BE2C (cell line): ENCODE measurements around the gene ADSS1.
"Not testable (repeated sequence)": the region's sequence is repeated elsewhere in the genome, so short reads cannot be mapped to it uniquely, and the experiment has no call there.

Source experiments
- DNase-seq: peaks from one replicate; pipeline ENCODE4 v3.0.0-alpha.2; 2020
- H3K27me3 ChIP-seq: fragments of 250-450 bp; sonication (Bioruptor Pico); 2 replicates; pipeline ENCODE4 v1.5.1; 2020; ENCODE audit warnings: mild to moderate bottlenecking
- H3K36me3 ChIP-seq: fragments of 250-450 bp; sonication (Bioruptor Pico); 2 replicates; pipeline ENCODE4 v1.5.1; 2020; ENCODE audit warnings: mild to moderate bottlenecking
- H3K4me1 ChIP-seq: fragments of 250-450 bp; sonication (Bioruptor Pico); 2 replicates; pipeline ENCODE4 v1.5.1; 2020
- H3K4me3 ChIP-seq: 2 replicates; pipeline ENCODE4 v1.5.1; 2011; ENCODE audit warnings: low read depth, low read length
- H3K9me3 ChIP-seq: fragments of 250-450 bp; sonication (Bioruptor Pico); 2 replicates; pipeline ENCODE4 v1.5.1; 2020
- CTCF ChIP-seq: IDR thresholded peaks from 2 replicates; pipeline ENCODE4 v1.5.1; 2012; ENCODE audit warnings: mild to moderate bottlenecking, low read depth, low read length

The ADSS1 gene

DNA sequence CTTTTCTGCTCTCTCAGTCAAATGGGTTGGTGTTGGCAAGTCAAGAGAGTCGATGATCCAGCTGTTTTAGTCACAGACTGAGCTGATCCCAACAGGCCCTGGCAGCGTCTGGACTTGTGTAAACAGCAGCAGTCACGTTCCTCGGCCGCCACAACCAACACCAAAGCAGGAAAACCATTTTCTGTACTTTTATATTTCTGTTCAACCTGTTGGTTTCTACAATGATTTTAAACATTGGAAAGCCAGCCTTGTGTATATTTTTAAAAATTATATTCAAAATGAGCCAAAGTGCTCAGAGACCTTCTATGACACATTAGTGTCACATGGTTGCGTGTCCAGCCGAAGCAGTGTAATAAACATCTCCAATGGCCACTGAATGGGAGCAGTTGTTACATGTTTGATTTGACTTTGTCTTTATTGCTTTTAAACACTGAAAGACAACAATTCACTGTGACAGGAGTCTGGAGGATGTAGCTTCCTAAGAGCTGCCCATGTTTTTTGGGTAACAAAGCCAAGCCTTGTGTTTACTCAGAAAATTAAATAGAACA, 23.0 kb downstream of the ADSS1 start:
- H3K9me3 ChIP-seq = peaks cover 2% of the 10 kb centered on the region; the same call in 1 of the 2 replicates
- no peaks in the 10 kb centered on the region for H3K36me3 ChIP-seq
- no peaks in the 10 kb centered on the region for H3K27me3 ChIP-seq
- no peaks in the 10 kb centered on the region for H3K4me1 ChIP-seq
- no peak for TF ChIP-seq CTCF
- H3K4me3 ChIP-seq = no peak overlapping the region
- DNase-seq = no peak

DNA sequence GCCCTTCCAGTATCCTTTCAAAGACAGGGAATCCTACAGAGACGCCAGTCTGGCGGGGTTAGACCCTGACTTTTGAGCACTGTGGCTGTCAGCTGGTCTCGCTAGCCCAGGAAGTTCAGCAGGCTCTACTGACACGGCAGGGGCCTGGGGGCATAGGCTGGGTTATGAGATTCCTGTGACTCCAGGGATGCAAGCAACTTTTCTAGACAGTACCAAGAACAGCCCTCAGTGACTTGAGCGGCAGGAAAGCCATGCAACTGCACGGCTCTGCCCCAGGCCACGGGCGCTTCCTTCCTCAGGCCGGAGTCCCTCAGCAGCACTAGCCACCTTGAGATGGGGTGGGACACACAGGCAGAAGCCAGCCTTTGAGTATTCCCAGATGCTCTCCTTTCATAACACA, 23.8 kb downstream of the ADSS1 start:
- Histone ChIP-seq H3K27me3 (no peaks in the 10 kb centered on the region), H3K9me3 (peaks cover 3% of the 10 kb centered on the region; the same call in 1 of the 2 replicates), H3K36me3 (no peaks in the 10 kb centered on the region), H3K4me1 (no peaks in the 10 kb centered on the region), H3K4me3 (no peak overlapping the region)
- no peak for TF ChIP-seq CTCF
- no peak for DNase-seq

- DNase-seq = no peak
- H3K36me3 ChIP-seq = no peaks in the 10 kb centered on the region
- TF ChIP-seq CTCF = no peak
- H3K27me3 ChIP-seq = no peaks in the 10 kb centered on the region
- no peaks in the 10 kb centered on the region for H3K4me1 ChIP-seq
- peaks cover 3% of the 10 kb centered on the region; the same call in 1 of the 2 replicates for H3K9me3 ChIP-seq
- H3K4me3 ChIP-seq = no peak overlapping the region
Measured at GRCh38 chr14:104749111-104749649, 25.2 kb downstream of the ADSS1 start.

DNA sequence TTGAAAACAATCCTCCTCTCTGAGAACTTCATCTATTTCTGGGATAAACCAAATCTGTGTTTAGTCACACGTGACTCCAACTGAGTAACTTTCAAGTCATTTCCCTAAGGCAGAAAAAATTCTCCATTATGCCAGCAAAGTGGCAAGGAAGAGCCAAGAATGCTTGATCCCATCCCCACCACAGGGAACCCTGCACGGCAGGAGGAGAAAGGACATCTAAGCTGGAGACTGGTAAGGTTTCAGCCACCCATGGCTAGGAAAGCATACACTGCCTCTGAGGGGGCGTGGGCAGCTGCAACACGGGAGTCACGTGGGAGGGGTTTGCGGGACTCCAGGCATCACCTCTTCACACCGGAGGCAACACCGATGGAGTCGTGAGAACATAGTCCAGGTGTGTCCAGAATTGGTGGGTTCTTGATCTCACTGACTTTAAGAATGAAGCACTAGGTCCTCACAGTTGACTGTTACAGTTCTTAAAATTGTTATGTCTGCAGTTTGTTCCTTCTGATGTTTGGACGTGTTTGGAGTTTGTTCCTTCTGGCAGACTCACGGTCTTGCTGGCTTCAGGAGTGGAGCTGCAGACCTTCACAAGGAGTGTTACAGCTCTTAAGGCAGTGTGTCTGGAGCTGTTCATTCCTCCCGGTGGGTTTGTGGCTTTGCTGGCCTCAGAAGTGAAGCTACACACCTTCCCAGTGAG, 26.2 kb downstream of the ADSS1 start:
- TF ChIP-seq CTCF = no peak
- Histone ChIP-seq H3K27me3 (no peaks in the 10 kb centered on the region), H3K4me3 (no peak overlapping the region), H3K9me3 (peaks cover 3% of the 10 kb centered on the region; the same call in 1 of the 2 replicates), H3K4me1 (no peaks in the 10 kb centered on the region), H3K36me3 (peaks cover 5% of the 10 kb centered on the region)
- DNase-seq = no peak

DNA sequence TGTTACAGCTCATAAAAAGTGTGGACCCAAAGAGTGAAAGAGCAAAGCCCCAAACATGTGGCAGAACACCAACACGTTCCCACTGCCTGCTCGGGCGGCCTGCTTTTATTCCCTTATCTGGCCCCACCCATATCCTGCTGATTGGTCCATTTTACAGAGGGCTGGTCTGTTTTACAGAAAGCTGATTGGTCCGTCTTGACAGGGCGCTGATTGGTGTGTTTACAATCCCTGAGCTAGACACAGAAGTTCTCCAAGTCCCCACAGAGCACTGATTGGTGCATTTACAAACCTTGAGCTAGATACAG, 26.7 kb downstream of the ADSS1 start:
- not testable (repeated sequence) for H3K4me1 ChIP-seq, H3K4me3 ChIP-seq, H3K9me3 ChIP-seq, H3K27me3 ChIP-seq, DNase-seq, H3K36me3 ChIP-seq

DNA sequence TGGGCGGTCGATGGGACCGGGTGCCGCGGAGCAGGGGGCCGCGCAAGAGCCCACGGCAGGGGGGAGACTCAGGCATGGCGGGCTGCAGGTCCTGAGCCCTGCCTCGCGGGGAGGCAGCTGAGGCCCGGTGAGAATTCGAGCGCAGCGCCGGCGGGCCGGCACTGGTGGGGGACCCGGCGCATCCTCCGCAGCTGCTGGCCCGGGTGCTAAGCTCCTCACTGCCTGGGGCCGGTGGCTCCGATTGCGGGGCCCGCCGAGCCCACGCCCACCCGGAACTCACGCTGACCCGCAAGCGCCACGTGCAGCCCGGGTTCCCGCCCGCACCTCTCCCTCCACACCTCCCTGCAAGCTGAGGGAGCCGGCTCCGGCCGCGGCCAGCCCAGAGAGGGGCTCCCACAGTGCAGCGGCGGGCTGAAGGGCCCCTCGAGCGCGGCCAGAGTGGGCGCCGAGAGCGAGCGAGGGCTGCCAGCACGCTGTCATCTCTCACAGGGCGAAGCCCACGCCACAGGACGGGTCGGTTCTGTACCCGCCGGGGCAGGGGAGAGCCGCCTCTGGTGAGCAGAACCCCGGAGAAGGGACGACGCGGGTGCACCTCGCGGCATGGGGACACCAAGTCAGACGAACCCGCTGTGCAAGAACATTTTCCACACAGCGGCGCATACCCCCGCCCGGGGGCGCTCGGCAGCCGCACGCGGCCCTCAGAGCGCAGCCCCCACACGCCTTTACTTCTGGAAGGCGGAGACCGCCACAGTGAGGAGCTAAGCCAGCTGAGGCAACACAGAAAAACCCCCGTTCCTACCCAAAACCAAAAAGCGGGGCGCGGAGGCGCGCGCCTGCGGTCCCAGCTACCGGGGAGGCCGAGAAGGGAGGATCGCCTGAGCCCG, 27.8 kb downstream of the ADSS1 start:
- Histone ChIP-seq H3K4me1 (no peaks in the 10 kb centered on the region), H3K4me3 (peak overlapping the region; percentile 33), H3K27me3 (no peaks in the 10 kb centered on the region), H3K9me3 (peaks cover 3% of the 10 kb centered on the region; the same call in 1 of the 2 replicates), H3K36me3 (peaks cover 20% of the 10 kb centered on the region)
- no peak for DNase-seq
- no peak for TF ChIP-seq CTCF
